Measurements from ENCODE around the gene SH3BP1.
"Not testable (repeated sequence)": the region's sequence is repeated elsewhere in the genome, so short reads cannot be mapped to it uniquely, and the experiment has no call there.

The SH3BP1 gene

DNA sequence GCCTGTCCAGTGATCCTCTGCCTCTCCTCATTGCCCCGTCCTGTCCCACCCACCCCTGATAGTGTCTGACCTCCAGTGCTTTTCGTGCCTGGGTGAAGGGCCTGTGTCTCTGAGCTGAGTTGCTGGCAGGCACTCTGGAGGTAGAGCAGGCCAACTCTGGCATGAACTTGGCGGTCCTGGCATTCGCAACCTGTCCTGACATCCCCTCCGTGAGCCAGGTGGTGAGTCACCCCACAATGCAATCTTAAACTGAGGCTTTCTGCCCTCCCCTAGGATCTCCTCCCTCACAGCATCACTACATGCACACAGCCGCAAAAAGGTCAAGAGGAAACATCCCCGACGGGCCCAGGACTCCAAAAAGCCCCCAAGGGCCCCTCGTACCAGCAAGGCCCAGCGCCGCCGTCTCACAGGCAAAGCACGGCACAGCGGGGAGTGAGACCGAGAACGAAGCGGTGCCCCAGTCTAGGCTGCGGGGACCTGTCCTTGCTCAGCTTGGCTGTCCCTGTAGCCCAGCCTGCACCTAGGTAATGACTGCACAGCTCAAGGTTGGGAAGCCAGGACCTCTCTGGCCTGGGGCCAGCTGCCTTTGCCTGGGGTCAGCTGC, 51.5 kb downstream of the SH3BP1 start:
- peak; percentile 94 for DNase-seq (ENCODE audit: low read depth)
- no peak overlapping the region for H3K4me3 ChIP-seq (ENCODE audit: low read length)
- TF ChIP-seq, protein P1, sequence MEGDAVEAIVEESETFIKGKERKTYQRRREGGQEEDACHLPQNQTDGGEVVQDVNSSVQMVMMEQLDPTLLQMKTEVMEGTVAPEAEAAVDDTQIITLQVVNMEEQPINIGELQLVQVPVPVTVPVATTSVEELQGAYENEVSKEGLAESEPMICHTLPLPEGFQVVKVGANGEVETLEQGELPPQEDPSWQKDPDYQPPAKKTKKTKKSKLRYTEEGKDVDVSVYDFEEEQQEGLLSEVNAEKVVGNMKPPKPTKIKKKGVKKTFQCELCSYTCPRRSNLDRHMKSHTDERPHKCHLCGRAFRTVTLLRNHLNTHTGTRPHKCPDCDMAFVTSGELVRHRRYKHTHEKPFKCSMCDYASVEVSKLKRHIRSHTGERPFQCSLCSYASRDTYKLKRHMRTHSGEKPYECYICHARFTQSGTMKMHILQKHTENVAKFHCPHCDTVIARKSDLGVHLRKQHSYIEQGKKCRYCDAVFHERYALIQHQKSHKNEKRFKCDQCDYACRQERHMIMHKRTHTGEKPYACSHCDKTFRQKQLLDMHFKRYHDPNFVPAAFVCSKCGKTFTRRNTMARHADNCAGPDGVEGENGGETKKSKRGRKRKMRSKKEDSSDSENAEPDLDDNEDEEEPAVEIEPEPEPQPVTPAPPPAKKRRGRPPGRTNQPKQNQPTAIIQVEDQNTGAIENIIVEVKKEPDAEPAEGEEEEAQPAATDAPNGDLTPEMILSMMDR (IDR thresholded peaks at IDR 0.05; ENCODE audit: insufficient read depth, low read depth, low read length, missing control alignments): no peak

DNA sequence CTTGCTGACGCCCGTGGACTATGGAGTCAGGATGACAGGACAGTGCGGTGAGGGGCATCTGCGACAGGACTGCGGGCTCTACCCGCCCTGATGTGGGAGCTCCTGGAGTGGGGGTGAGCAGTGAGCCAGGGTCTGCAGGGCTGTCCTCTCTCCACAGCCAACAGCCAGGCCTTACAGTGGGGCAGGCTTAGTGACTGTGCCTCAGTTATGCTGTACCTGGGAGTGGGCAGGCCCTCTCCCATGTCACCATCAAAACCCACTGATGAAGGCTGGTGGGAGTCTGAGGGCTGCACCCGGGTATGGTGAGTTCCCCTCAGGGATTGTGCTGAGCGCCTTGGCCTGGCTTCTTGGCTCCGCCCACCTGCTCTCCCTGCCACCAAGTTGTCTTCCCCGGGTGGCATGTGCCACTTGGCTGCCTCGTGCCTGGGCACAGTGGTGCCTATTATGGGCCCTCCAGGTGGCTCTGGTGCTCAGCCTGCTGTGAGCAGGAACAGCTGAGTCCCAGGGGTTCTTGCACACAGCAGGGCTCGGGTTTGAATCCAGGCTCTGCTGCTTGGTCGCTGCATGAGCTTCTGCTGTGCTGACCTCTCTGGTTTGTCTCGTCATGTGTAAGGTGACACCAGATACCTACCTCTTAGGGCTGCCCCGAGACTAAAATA, 53.3 kb downstream of the SH3BP1 start:
- TF ChIP-seq, protein P1 (IDR thresholded peaks at IDR 0.05; ENCODE audit: insufficient read depth, low read depth, low read length, missing control alignments): no peak
- DNase-seq (ENCODE audit: low read depth): no peak
- H3K4me3 ChIP-seq (ENCODE audit: low read length): no peak overlapping the region

DNA sequence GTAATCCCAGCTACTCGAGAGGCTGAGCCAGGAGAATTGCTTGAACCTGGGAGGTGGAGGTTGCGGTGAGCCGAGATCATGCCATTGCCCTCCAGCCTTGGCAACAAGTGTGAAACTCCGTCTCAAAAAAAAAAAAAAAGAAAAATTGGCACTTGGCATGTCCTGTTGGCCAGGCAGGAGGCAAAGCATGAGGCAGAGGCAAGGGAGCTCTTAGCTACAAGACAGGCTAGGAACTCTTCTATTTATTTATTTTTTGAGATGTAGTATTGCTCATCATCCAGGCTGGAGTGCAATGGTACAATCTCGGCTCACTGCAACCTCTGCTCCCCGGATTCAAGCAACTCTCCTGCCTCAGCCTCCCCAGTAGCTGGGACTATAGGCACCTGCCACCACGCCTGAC, 54.7 kb downstream of the SH3BP1 start:
- not testable (repeated sequence) for DNase-seq (ENCODE audit: low read depth); H3K4me3 ChIP-seq (ENCODE audit: low read length)

DNA sequence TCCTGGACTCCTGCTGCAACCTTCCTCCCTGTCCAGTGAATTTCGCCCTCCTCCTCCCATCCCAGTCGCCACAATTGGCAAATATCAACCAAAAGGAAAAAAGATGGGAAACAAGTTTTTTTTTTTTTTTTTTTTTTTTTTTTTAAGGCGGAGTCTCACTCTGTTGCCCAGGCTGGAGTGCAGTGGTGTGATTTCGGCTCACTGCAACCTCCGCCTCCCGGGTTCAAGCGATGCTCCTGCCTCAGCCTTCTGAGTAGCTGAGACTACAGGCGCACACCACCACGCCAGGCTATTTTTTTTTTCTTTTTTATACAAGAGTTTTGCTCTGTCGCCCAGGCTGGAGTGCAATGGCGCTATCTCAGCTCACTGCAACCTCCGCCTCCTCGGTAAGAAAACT, 56.8 kb downstream of the SH3BP1 start:
- peak overlapping the region; percentile 18 for H3K4me3 ChIP-seq (ENCODE audit: low read length)
- not testable (repeated sequence) for DNase-seq (ENCODE audit: low read depth)

DNA sequence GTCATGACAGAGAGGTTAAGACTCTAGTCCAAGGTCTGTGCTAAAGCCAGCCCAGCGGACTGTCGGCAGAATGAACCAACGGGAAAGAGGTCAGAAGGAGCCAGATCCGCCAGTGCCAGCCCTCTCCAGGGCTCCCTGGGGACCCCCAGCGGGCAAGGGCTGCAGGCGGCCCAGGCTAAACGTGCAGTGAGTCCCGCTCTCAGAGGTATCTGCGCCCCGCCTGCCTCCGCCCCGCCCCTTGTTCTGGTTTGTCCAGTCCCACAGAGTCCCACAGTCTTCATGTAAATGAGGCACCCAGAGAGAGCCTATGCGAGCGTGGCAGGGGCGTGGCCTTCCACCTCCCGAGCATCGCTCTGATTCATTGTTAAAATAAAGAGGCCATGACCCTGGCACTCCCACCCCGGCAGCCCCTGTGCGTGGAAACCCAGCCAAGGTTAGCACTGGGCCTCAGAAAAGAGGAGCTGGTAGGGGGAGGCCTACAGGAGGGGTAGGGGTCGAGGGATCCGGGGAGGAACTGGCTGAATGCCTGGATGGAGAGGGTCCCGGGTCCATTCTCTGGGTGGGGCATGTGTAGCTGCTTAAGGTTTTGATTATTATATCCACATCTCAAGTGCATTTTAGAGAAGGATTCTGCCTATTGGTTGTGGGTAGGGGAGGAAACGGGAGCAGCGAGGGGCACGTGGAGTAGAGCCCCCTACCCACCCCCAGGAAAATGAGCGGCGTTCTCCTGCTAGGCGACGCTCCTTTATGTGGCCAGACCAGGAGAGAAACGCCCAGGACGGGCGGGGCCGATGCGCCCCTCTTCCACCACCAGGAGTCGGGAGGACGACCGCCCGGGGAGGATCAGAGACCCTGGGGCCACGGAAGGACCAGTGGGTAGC, 57.4 kb downstream of the SH3BP1 start, which contains the start of gene TRIOBP:
Gene TRIOBP, plus strand, starts transcription at position 392 of the 881 bp plus-strand sequence. CDS start 4,318 bp downstream, outside the sequence.
- DNase-seq (ENCODE audit: low read depth): peak; percentile 97
- TF ChIP-seq, protein P1 (IDR thresholded peaks at IDR 0.05; ENCODE audit: insufficient read depth, low read depth, low read length, missing control alignments): peak; percentile 33
- H3K4me3 ChIP-seq (ENCODE audit: low read length): peak within 1 kb of the TSS; percentile 18

DNA sequence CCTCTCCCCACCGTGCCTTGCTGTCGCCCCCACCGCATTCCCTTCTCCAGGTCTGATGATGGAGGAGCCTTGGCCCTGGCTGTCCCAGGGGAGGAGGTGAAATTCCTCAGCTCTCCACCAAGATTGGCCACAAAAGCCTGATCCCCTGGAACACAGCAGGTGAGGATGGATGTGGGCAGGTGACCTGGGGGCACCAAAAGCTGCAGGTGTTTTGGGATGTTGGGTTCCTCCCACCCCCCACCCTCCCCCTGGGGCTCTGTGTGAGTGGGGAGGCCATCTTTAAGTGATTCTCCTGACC, 58.0 kb downstream of the SH3BP1 start:
- TF ChIP-seq, protein P1 (IDR thresholded peaks at IDR 0.05; ENCODE audit: insufficient read depth, low read depth, low read length, missing control alignments): no peak
- no peak overlapping the region for H3K4me3 ChIP-seq (ENCODE audit: low read length)
- no peak for DNase-seq (ENCODE audit: low read depth)

DNA sequence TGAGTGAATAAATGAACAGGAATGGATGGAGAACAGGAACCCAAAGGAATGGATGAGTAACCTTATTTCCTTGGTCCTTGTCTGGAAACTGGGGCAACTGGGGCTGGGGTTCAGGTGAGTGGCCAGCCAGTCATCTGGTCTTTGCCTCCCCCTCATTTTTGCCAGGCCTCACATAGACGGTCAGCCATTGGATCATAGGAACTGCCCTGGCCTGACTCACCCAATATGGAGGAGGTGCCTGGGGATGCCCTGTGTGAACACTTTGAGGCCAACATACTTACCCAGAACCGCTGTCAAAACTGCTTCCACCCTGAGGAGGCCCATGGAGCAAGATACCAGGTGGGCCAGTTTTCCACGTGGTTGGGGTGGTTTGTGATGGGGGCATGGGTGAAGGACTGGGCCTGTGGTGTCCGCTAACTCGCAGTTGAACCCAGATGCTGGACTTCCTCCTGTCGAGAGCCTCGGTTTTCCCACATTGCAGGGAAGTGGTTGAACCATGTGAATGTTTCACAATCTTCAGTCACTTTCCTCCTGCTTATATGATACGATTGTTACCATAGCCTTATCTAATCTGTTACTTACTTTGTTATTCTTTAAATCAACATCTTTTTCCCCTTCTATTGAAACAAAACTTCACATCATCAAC, 61.8 kb downstream of the SH3BP1 start:
- DNase-seq (ENCODE audit: low read depth): no peak
- H3K4me3 ChIP-seq (ENCODE audit: low read length): no peak overlapping the region
- TF ChIP-seq, protein P1 (IDR thresholded peaks at IDR 0.05; ENCODE audit: insufficient read depth, low read depth, low read length, missing control alignments): no peak

Measured in epithelial cell of esophagus (primary cell).